HepG2 (cell line): ENCODE results near the gene TMEM14B. TPM values are rescaled to one million over a fixed set of nuclear protein-coding genes. Genes with fewer than 3 reads are reported as not detected.

Experiments used
- NR2F2 ChIP-seq: IDR thresholded peaks from 2 replicates; pipeline ENCODE4 v1.6.1; 2012; ENCODE audit warnings: low read depth, inconsistent platforms, borderline replicate concordance
- PCBP2 ChIP-seq: fragments of 200-400 bp; formaldehyde crosslinking; optimal IDR thresholded peaks from 2 replicates; pipeline ENCODE3; 2018; ENCODE audit warnings: low read length, low read depth; ENCODE audit not compliant: poor library complexity, severe bottlenecking
- POLR2AphosphoS2 ChIP-seq: IDR thresholded peaks from 2 replicates; pipeline ENCODE4 v1.6.1; 2011; ENCODE audit warnings: low read depth, low read length, improper control_type of control experiment
- PRMT3 ChIP-seq: sonication (generic); formaldehyde crosslinking; IDR thresholded peaks from 2 replicates; pipeline ENCODE4 v1.8.1; 2022; ENCODE audit warnings: low read depth, mild to moderate bottlenecking, moderate library complexity, missing genetic modification reagents, borderline replicate concordance
- ZBTB1 ChIP-seq: sonication (generic); formaldehyde crosslinking; IDR thresholded peaks from 2 replicates; pipeline ENCODE4 v1.4.0; 2020; ENCODE audit warnings: missing genetic modification reagents, borderline replicate concordance
- ZNF317 ChIP-seq: sonication (generic); formaldehyde crosslinking; IDR thresholded peaks from 2 replicates; pipeline ENCODE4 v1.5.0; 2020; ENCODE audit warnings: mild to moderate bottlenecking, missing genetic modification reagents
- ZNF816 ChIP-seq: sonication (generic); formaldehyde crosslinking; IDR thresholded peaks from 2 replicates; pipeline ENCODE4 v1.8.0; 2022; ENCODE audit warnings: missing genetic modification reagents, mild to moderate bottlenecking, borderline replicate concordance
- polyA plus RNA-seq, 8 experiments: library from polyadenylated mRNA; depleted of rRNA in 3 of 8; stranded (reverse) in 7 of 8; unstranded in 1 of 8; fragments of >200 nt; fragmentation: Illumina TruSeq in 4 of 8; extraction: Trizol in 4 of 8; gene quantifications; 2 replicates each; pipeline versions ENCODE4 v1.2.1 to v1.2.3, GENCODE V29; 2011 to 2016; ENCODE audit warnings: low read depth in 4 of 8, missing spikeins in 1 of 8, mixed read lengths in 1 of 8; ENCODE audit not compliant: insufficient read depth in 1 of 8
- total RNA-seq, 5 experiments: library from RNA; depleted of rRNA; stranded (reverse); fragments of >200 nt; fragmentation: Illumina TruSeq; extraction: Trizol; gene quantifications; 2 replicates each; pipeline ENCODE4 v1.2.3, GENCODE V29; 2016; ENCODE audit warnings: low read depth in 1 of 5
- TF ChIP-seq, protein P1 (sequence below): IDR thresholded peaks from 2 replicates; pipeline ENCODE4 v1.6.1; 2016; ENCODE audit warnings: mild to moderate bottlenecking
- TF ChIP-seq, protein P2 (sequence below): sonication (generic); formaldehyde crosslinking; IDR thresholded peaks from 2 replicates; pipeline ENCODE4 v1.4.0; 2020; ENCODE audit warnings: missing genetic modification reagents
- TF ChIP-seq, protein P3 (sequence below): sonication (generic); formaldehyde crosslinking; IDR thresholded peaks from 2 replicates; pipeline ENCODE4 v1.4.0; 2020; ENCODE audit warnings: mild to moderate bottlenecking, missing genetic modification reagents, borderline replicate concordance
- TF ChIP-seq, protein P4 (sequence below): sonication (generic); formaldehyde crosslinking; IDR thresholded peaks from 2 replicates; pipeline ENCODE4 v1.8.0; 2022; ENCODE audit warnings: missing genetic modification reagents, mild to moderate bottlenecking, borderline replicate concordance
- TF ChIP-seq, protein P5 (sequence below): sonication (generic); formaldehyde crosslinking; conservative IDR thresholded peaks from 2 replicates; pipeline ENCODE4 v1.5.0; 2020; ENCODE audit warnings: missing genetic modification reagents
- TF ChIP-seq, protein P6 (sequence below): sonication (generic); formaldehyde crosslinking; IDR thresholded peaks from 2 replicates; pipeline ENCODE4 v1.5.1; 2020; ENCODE audit warnings: mild to moderate bottlenecking, missing genetic modification reagents

Gene TMEM14B
- total and polyA plus RNA-seq, 2 of the 13 experiments (the other 11 are each of a cell fraction or from before 2014, with no cell fraction given) = 133 to 200 TPM

DNA sequence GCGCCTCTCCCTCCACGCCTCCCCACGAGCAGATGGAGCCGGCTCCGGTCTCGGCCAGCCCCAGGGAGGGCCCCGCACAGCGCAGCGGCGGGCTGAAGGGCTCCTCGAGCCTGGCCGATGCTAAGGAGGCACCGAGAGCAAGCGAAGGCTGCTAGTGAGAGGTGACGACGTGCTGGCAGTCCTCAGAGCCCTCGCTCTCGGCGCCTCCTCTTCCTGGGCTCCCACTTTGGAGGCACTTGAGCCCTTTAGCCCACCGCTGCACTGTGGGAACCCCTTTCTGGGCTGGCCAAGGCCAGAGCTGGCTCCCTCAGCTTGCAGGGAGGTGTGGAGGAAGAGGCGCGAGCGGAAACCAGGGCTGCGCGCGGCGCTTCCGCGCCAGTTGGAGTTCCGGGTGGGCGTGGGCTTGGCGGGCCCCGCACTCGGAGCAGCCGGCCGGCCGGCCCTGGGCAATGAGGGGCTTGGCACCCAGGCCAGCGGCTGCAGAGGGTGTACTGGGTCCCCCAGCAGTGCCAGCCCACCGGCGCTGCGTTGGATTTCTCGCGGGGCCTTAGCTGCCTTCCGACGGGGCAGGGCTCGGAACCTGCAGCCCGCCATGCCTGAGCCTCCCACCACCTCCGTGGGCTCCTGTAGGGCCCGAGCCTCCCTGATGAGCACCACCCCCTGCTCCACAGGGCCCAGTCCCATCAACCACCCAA is 27.2 kb upstream of the TMEM14B start (continued):
- TF ChIP-seq PRMT3 (no peak; the same call in 1 of the 2 replicates), POLR2AphosphoS2 (no peak), ZBTB1 (CRISPR knock-in tag) (no peak), PCBP2 (no peak), ZNF816 (CRISPR knock-in tag) (no peak), ZNF317 (CRISPR knock-in tag) (no peak), NR2F2 (no peak)
- TF ChIP-seq, protein P1, sequence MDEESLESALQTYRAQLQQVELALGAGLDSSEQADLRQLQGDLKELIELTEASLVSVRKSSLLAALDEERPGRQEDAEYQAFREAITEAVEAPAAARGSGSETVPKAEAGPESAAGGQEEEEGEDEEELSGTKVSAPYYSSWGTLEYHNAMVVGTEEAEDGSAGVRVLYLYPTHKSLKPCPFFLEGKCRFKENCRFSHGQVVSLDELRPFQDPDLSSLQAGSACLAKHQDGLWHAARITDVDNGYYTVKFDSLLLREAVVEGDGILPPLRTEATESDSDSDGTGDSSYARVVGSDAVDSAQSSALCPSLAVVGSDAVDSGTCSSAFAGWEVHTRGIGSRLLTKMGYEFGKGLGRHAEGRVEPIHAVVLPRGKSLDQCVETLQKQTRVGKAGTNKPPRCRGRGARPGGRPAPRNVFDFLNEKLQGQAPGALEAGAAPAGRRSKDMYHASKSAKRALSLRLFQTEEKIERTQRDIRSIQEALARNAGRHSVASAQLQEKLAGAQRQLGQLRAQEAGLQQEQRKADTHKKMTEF (CRISPR knock-in tag) = no peak
- TF ChIP-seq, protein P2, sequence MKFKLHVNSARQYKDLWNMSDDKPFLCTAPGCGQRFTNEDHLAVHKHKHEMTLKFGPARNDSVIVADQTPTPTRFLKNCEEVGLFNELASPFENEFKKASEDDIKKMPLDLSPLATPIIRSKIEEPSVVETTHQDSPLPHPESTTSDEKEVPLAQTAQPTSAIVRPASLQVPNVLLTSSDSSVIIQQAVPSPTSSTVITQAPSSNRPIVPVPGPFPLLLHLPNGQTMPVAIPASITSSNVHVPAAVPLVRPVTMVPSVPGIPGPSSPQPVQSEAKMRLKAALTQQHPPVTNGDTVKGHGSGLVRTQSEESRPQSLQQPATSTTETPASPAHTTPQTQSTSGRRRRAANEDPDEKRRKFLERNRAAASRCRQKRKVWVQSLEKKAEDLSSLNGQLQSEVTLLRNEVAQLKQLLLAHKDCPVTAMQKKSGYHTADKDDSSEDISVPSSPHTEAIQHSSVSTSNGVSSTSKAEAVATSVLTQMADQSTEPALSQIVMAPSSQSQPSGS (CRISPR knock-in tag) = no peak
- TF ChIP-seq, protein P3, sequence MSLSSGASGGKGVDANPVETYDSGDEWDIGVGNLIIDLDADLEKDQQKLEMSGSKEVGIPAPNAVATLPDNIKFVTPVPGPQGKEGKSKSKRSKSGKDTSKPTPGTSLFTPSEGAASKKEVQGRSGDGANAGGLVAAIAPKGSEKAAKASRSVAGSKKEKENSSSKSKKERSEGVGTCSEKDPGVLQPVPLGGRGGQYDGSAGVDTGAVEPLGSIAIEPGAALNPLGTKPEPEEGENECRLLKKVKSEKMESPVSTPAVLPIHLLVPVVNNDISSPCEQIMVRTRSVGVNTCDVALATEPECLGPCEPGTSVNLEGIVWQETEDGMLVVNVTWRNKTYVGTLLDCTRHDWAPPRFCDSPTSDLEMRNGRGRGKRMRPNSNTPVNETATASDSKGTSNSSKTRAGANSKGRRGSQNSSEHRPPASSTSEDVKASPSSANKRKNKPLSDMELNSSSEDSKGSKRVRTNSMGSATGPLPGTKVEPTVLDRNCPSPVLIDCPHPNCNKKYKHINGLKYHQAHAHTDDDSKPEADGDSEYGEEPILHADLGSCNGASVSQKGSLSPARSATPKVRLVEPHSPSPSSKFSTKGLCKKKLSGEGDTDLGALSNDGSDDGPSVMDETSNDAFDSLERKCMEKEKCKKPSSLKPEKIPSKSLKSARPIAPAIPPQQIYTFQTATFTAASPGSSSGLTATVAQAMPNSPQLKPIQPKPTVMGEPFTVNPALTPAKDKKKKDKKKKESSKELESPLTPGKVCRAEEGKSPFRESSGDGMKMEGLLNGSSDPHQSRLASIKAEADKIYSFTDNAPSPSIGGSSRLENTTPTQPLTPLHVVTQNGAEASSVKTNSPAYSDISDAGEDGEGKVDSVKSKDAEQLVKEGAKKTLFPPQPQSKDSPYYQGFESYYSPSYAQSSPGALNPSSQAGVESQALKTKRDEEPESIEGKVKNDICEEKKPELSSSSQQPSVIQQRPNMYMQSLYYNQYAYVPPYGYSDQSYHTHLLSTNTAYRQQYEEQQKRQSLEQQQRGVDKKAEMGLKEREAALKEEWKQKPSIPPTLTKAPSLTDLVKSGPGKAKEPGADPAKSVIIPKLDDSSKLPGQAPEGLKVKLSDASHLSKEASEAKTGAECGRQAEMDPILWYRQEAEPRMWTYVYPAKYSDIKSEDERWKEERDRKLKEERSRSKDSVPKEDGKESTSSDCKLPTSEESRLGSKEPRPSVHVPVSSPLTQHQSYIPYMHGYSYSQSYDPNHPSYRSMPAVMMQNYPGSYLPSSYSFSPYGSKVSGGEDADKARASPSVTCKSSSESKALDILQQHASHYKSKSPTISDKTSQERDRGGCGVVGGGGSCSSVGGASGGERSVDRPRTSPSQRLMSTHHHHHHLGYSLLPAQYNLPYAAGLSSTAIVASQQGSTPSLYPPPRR (CRISPR knock-in tag) = no peak
- TF ChIP-seq, protein P4, sequence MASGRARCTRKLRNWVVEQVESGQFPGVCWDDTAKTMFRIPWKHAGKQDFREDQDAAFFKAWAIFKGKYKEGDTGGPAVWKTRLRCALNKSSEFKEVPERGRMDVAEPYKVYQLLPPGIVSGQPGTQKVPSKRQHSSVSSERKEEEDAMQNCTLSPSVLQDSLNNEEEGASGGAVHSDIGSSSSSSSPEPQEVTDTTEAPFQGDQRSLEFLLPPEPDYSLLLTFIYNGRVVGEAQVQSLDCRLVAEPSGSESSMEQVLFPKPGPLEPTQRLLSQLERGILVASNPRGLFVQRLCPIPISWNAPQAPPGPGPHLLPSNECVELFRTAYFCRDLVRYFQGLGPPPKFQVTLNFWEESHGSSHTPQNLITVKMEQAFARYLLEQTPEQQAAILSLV (CRISPR knock-in tag) = no peak
- TF ChIP-seq, protein P5, sequence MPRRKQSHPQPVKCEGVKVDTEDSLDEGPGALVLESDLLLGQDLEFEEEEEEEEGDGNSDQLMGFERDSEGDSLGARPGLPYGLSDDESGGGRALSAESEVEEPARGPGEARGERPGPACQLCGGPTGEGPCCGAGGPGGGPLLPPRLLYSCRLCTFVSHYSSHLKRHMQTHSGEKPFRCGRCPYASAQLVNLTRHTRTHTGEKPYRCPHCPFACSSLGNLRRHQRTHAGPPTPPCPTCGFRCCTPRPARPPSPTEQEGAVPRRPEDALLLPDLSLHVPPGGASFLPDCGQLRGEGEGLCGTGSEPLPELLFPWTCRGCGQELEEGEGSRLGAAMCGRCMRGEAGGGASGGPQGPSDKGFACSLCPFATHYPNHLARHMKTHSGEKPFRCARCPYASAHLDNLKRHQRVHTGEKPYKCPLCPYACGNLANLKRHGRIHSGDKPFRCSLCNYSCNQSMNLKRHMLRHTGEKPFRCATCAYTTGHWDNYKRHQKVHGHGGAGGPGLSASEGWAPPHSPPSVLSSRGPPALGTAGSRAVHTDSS (CRISPR knock-in tag) = 0 out of 2 replicates have a peak, but pooled peaks have one; percentile 35
- TF ChIP-seq, protein P6, sequence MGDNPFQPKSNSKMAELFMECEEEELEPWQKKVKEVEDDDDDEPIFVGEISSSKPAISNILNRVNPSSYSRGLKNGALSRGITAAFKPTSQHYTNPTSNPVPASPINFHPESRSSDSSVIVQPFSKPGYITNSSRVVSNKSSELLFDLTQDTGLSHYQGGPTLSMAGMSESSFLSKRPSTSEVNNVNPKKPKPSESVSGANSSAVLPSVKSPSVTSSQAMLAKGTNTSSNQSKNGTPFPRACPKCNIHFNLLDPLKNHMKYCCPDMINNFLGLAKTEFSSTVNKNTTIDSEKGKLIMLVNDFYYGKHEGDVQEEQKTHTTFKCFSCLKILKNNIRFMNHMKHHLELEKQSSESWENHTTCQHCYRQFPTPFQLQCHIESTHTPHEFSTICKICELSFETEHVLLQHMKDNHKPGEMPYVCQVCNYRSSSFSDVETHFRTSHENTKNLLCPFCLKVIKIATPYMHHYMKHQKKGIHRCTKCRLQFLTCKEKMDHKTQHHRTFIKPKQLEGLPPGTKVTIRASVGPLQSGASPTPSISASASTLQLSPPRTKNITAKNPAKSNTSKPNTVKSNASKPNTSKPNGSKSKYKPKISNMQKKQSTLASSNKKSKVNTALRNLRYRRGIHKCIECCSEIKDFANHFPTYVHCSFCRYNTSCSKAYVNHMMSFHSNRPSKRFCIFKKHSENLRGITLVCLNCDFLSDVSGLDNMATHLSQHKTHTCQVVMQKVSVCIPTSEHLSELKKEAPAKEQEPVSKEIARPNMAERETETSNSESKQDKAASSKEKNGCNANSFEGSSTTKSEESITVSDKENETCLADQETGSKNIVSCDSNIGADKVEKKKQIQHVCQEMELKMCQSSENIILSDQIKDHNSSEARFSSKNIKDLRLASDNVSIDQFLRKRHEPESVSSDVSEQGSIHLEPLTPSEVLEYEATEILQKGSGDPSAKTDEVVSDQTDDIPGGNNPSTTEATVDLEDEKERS (CRISPR knock-in tag) = no peak
